ENCODE data around the gene STX1A. TPM values are rescaled to one million over a fixed set of nuclear protein-coding genes. Genes with fewer than 3 reads are reported as not detected.

Gene STX1A
- polyA plus RNA-seq, 1 donor (not counting 4 experiments of a cell fraction or from before 2014, with no cell fraction given) = 22.4 TPM

DNA sequence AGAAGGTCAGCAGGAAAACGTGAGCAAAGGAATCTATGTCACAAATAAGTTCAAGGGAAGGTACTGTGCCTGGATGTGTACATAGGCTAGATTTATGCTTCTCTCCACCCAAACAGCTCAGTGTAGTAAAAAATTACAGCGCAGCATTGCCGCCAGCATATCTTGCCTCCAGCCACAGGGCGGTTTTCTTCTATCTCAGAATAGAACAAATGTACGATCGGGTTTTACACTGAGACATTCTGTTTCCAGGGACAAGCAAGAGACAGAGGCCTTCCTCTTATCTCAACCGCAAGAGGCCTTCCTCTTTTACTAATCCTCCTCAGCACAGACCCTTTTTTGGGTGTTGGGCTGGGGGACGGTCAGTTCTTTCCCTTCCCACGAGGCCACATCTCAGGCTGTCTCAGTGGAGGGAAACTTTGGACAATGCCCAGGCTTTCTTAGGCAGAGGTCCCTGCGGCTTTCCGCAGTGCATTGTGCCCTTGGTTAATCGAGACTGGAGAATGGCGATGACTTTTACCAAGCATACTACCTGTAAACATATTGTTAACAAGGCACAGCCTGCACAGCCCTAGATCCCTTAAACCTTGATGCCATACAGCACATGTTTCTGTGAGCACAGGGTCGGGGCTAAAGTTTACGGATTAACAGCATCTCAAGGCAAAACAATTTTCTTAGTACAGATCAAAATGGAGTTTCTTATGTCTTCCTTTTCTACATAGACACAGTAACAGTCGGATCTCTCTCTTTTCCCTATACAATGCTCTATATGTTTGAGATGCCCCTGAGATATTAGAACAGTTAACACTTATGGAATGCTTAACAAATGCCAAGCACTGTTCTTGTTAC lies 30.7 kb upstream of the STX1A start:
- Histone ChIP-seq H3K4me3 (ENCODE audit: control insufficient read depth in 2 of 3, extremely low read depth in 1 of 3, insufficient read depth in 2 of 3, low read depth in 1 of 3, low read length in 3 of 3) (no peak overlapping the region), H3K79me2 (ENCODE audit: control insufficient read depth, insufficient read depth, low read length) (no peaks in the 10 kb centered on the region), H3K9me3 (ENCODE audit: control insufficient read depth, low read depth, low read length) (no peaks in the 10 kb centered on the region), H3K36me3 (ENCODE audit: control insufficient read depth in 2 of 2, extremely low read depth in 1 of 2, insufficient read depth in 2 of 2, low read length in 2 of 2) (no peaks in the 10 kb centered on the region), H2AFZ (ENCODE audit: control insufficient read depth, low read length) (no peak overlapping the region), H3K4me1 (ENCODE audit: control insufficient read depth, extremely low read depth, insufficient read depth, low read length) (no peaks in the 10 kb centered on the region), H3K9ac (ENCODE audit: control insufficient read depth, extremely low read depth, insufficient read depth, low read length) (no peak overlapping the region), H3K27me3 (ENCODE audit: control insufficient read depth, extremely low read depth, insufficient read depth, low read length) (no peaks in the 10 kb centered on the region), H3K4me2 (ENCODE audit: control insufficient read depth, extremely low read depth, insufficient read depth, low read depth, low read length) (no peak overlapping the region), H3K9me1 (ENCODE audit: control insufficient read depth, extremely low read depth, insufficient read depth, low read length) (no peaks in the 10 kb centered on the region), H4K20me1 (ENCODE audit: control insufficient read depth, extremely low read depth, insufficient read depth, low read length) (no peaks in the 10 kb centered on the region), H3K27ac (ENCODE audit: control insufficient read depth, insufficient read depth, low read length) (no peak overlapping the region)
- DNase-seq (ENCODE audit: low read depth, low spot score) (no peak), FAIRE-seq (no peak)
- TF ChIP-seq CTCF (optimal IDR thresholded peaks at IDR 0.05 in 1 of 3, IDR thresholded peaks at IDR 0.05 in 1 of 3, conservative IDR thresholded peaks at IDR 0.05 in 1 of 3; ENCODE audit: extremely low read depth in 1 of 3, insufficient read depth in 2 of 3, low read length in 3 of 3) (no peak), EZH2 (IDR thresholded peaks at IDR 0.05; ENCODE audit: low read length) (no peak)
- dilution Hi-C loops (cut with MboI; ENCODE audit: extremely low pct_ligation_motif_present, low sequenced_read_pairs) = no loop called here

- Histone ChIP-seq H3K4me1 (ENCODE audit: control insufficient read depth, extremely low read depth, insufficient read depth, low read length) (peaks cover 9% of the 10 kb centered on the region), H3K9me3 (ENCODE audit: control insufficient read depth, low read depth, low read length) (no peaks in the 10 kb centered on the region), H3K27ac (ENCODE audit: control insufficient read depth, insufficient read depth, low read length) (no peak overlapping the region), H3K36me3 (ENCODE audit: control insufficient read depth in 2 of 2, extremely low read depth in 1 of 2, insufficient read depth in 2 of 2, low read length in 2 of 2) (no peaks in the 10 kb centered on the region), H3K27me3 (ENCODE audit: control insufficient read depth, extremely low read depth, insufficient read depth, low read length) (no peaks in the 10 kb centered on the region), H4K20me1 (ENCODE audit: control insufficient read depth, extremely low read depth, insufficient read depth, low read length) (no peaks in the 10 kb centered on the region), H3K4me3 (ENCODE audit: control insufficient read depth in 2 of 3, extremely low read depth in 1 of 3, insufficient read depth in 2 of 3, low read depth in 1 of 3, low read length in 3 of 3) (no peak overlapping the region), H3K9me1 (ENCODE audit: control insufficient read depth, extremely low read depth, insufficient read depth, low read length) (no peaks in the 10 kb centered on the region), H3K9ac (ENCODE audit: control insufficient read depth, extremely low read depth, insufficient read depth, low read length) (no peak overlapping the region), H3K79me2 (ENCODE audit: control insufficient read depth, insufficient read depth, low read length) (no peaks in the 10 kb centered on the region), H3K4me2 (ENCODE audit: control insufficient read depth, extremely low read depth, insufficient read depth, low read depth, low read length) (no peak overlapping the region), H2AFZ (ENCODE audit: control insufficient read depth, low read length) (no peak overlapping the region)
- no peak for TF ChIP-seq CTCF (optimal IDR thresholded peaks at IDR 0.05 in 1 of 3, IDR thresholded peaks at IDR 0.05 in 1 of 3, conservative IDR thresholded peaks at IDR 0.05 in 1 of 3; ENCODE audit: extremely low read depth in 1 of 3, insufficient read depth in 2 of 3, low read length in 3 of 3)
- TF ChIP-seq EZH2 (IDR thresholded peaks at IDR 0.05; ENCODE audit: low read length) = no peak
- FAIRE-seq = no peak
- dilution Hi-C loops (cut with MboI; ENCODE audit: extremely low pct_ligation_motif_present, low sequenced_read_pairs) = no loop called here
- no peak for DNase-seq (ENCODE audit: low read depth, low spot score)
Measured at GRCh38 chr7:73746378-73746777, 26.9 kb upstream of the STX1A start.
